Left lung (tissue), 10 donors: Measurements from ENCODE around the gene NAGA. TPM values are rescaled to one million over a fixed set of nuclear protein-coding genes. Genes with fewer than 3 reads are reported as not detected.

Experiments
- ATAC-seq: fragments of 200-7000 bp; cut with Tn5 transposase; one replicate; pipeline ENCODE4 v1.9.1; 2020; ENCODE audit warnings: moderate library complexity
- DNase-seq, 4 donors: peaks; one replicate each; pipeline ENCODE4 v3.0.0-alpha.2; 2013 to 2020
- H3K27ac ChIP-seq, 2 donors: fragments of 200-600 bp; sonication (generic) in 1 of 2; one replicate each; pipeline versions ENCODE4 v1.5.0 to v1.8.0; 2020 to 2021
- H3K27me3 ChIP-seq, 2 donors: fragments of 200-600 bp; sonication (generic) in 1 of 2; one replicate each; pipeline versions ENCODE4 v1.5.0 to v1.8.0; 2020 to 2021
- H3K36me3 ChIP-seq, 2 donors: fragments of 200-600 bp; sonication (generic) in 1 of 2; one replicate each; pipeline versions ENCODE4 v1.5.0 to v1.8.0; 2020 to 2021
- H3K4me1 ChIP-seq, 2 donors: fragments of 200-600 bp; one replicate each; pipeline ENCODE4 v1.8.0; 2021
- H3K4me3 ChIP-seq, 2 donors: fragments of 200-600 bp; sonication (generic) in 1 of 2; one replicate each; pipeline versions ENCODE4 v1.5.0 to v1.8.0; 2020 to 2021; ENCODE audit warnings: mild to moderate bottlenecking in 1 of 2
- H3K9me3 ChIP-seq, 2 donors: fragments of 200-600 bp; sonication (generic) in 1 of 2; one replicate each; pipeline versions ENCODE4 v1.5.0 to v1.8.0; 2020 to 2021
- intact Hi-C, 2 donors: fragments of 100-400 bp; cut with DNase I; formaldehyde crosslinking; loops; one replicate each; pipeline versions ENCODE4 v1.11.2 to v1.14.2; 2022
- polyA plus RNA-seq, 6 donors: library from polyadenylated mRNA; unstranded; fragments of 120-200 nt; gene quantifications; one replicate each; pipeline ENCODE4 v1.2.1, GENCODE V29; 2013; ENCODE audit not compliant: insufficient read length in 6 of 6
- total RNA-seq, 2 donors: library from RNA; stranded (reverse); fragmentation: NEBNext Ultra II Directional; extraction: Animal tissue kit (Norgen Biotek cat#: 25700); gene quantifications; one replicate each; pipeline ENCODE4 v1.2.1, GENCODE V29; 2021
- TF ChIP-seq, protein P1 (sequence below), 2 donors: fragments of 200-600 bp; sonication (generic) in 1 of 2; IDR thresholded peaks; one replicate each; pipeline versions ENCODE4 v1.5.0 to v1.8.0; 2021; ENCODE audit warnings: antibody characterized with exemption in 2 of 2
- donor health status: DM: no; HTN: yes; CAD: no.
- donor health status: DM: no; HTN: no; CAD: no.

Gene NAGA
- total and polyA plus RNA-seq, 8 donors: 21.6 to 35.6 (median 28.0) TPM

DNA sequence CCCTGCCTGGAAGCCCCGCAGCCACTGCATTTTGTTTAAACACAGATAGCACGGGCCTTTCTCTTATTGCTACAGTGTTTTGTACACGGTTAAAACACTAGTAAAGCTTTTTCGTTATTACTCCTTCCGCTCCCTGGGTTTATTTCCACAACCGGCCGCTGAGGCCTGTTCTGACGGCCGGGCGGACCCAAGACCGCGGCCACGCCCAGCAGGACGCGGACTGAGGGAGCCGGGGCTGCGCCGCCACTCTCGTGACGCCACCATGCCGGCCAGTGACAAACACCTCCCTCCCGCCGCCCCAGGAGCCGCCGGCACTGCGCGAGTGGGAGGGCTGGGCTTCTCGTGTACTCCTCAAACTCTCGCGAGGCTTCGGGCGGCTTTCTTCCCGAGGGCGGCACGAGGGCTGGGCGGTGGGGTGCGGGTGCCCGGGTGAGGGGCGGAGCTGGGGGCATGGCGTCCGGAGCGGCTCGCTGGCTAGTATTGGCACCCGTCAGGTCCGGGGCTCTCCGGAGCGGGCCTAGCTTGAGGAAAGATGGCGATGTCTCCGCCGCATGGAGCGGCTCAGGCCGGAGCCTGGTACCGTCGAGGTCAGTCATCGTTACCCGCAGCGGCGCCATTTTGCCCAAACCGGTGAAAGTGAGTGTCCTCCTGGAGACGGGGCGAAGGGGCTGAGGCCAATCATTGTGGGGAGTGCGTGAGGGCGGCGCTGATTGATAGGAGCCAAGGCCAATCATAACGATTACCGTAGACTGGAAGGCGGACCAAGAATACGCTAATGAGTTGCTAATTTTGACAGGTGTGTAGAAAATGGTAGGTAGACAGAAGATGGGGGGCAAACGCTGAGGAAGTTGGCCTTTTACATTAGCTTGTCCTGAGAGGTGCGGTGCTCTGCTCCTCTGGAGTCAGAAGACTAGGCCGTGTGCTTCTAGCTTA is 9.0 kb upstream of the NAGA start, which contains the start of gene SMDT1:
Gene SMDT1, plus strand, starts transcription at position 382 of the 933 bp plus-strand sequence. Its CDS starts 69 bp downstream, at position 451.
- DNase-seq: peak; percentile 98 to 100 (median 100)
- no peaks in the 10 kb centered on the region for H3K9me3 ChIP-seq
- H3K27ac ChIP-seq: peak within 1 kb of the TSS; percentile 96 to 99
- TF ChIP-seq, protein P1, sequence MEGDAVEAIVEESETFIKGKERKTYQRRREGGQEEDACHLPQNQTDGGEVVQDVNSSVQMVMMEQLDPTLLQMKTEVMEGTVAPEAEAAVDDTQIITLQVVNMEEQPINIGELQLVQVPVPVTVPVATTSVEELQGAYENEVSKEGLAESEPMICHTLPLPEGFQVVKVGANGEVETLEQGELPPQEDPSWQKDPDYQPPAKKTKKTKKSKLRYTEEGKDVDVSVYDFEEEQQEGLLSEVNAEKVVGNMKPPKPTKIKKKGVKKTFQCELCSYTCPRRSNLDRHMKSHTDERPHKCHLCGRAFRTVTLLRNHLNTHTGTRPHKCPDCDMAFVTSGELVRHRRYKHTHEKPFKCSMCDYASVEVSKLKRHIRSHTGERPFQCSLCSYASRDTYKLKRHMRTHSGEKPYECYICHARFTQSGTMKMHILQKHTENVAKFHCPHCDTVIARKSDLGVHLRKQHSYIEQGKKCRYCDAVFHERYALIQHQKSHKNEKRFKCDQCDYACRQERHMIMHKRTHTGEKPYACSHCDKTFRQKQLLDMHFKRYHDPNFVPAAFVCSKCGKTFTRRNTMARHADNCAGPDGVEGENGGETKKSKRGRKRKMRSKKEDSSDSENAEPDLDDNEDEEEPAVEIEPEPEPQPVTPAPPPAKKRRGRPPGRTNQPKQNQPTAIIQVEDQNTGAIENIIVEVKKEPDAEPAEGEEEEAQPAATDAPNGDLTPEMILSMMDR (IDR thresholded peaks at IDR 0.05): peak in 1 of 2 donors; percentile 5
- no peaks in the 10 kb centered on the region for H3K27me3 ChIP-seq
- intact Hi-C loops: no loop called here
- peak; percentile 94 for ATAC-seq
- H3K36me3 ChIP-seq: peaks cover 0 to 45% of the 10 kb centered on the region in 2 donors
- H3K4me1 ChIP-seq: peaks cover 22 to 46% of the 10 kb centered on the region in 2 donors
- H3K4me3 ChIP-seq: peak within 1 kb of the TSS; percentile 49 to 59

DNA sequence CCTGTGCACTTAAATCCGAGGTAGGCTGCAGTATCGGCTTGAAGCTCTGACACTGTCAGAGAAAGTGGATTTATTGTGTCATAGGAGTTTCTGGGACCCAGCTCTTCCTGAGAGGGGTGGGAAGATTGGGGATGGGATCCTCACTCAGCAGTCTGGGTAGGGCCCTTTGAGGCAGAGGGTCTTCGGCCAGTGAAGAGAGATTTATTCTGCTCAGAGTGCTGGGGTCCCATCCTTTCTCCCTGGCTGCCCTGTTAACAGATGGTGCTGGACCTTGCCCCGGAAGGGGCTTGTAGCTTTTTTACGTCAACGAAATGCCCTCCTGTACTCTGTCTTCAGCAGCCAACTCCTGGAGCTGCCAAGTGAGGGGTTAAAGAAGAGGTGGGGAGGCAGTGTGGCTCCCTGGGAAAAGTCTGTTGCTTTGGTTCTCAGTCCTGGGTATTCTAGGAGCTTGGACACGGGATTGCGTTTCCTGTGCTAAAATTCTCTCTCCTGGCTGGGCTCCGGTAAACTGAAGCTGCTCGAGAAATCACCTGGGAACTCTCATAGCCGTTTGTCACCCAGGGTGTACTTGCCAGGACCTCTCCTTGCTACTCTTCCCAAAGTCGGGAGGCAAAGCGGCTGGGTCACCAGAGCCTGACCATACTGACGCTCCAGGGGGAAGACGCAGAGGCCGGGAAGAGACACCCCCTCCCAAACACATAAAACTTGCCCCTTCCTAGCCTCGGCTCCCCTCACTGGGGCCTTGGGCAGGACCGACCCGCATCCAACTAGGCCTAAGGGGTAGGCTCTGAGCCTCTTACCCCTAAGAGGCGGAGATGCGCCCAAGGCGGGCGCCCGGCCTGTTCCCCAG is 8.1 kb upstream of the NAGA start:
- H3K9me3 ChIP-seq: no peaks in the 10 kb centered on the region
- peak overlapping the region; percentile 96 to 99 for H3K27ac ChIP-seq
- intact Hi-C loops: no loop called here
- peaks cover 0 to 36% of the 10 kb centered on the region in 2 donors for H3K36me3 ChIP-seq
- TF ChIP-seq, protein P1 (IDR thresholded peaks at IDR 0.05): no peak
- H3K4me1 ChIP-seq: peaks cover 26 to 53% of the 10 kb centered on the region in 2 donors
- peak; percentile 6 for ATAC-seq
- no peak for DNase-seq
- no peaks in the 10 kb centered on the region for H3K27me3 ChIP-seq
- H3K4me3 ChIP-seq: peak overlapping the region; percentile 49 to 59

DNA sequence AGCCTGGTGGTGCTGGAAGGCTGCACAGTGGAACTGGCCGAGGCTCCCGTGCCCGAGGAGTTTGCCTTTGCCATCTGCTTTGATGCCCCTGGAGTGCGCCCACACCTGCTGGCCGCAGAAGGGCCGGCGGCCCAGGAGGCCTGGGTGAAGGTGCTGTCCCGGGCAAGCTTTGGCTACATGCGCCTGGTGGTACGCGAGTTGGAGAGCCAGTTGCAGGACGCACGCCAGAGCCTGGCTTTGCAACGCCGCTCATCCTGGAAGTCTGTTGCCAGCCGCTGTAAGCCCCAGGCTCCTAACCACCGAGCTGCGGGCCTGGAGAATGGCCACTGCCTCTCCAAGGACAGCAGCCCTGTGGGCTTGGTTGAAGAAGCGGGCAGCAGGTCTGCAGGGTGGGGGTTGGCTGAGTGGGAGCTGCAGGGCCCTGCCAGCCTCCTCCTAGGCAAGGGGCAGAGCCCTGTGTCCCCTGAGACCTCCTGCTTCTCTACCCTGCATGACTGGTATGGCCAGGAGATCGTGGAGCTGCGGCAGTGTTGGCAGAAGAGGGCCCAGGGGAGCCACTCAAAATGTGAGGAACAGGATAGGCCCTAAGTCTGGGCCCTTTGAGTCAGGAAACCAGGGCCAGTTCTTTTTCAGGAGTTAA is 7.0 kb upstream of the NAGA start:
- TF ChIP-seq, protein P1 (IDR thresholded peaks at IDR 0.05): no peak
- no peak for DNase-seq
- Histone ChIP-seq H3K27me3 (no peaks in the 10 kb centered on the region), H3K4me3 (no peak overlapping the region), H3K4me1 (peaks cover 28 to 57% of the 10 kb centered on the region in 2 donors), H3K9me3 (no peaks in the 10 kb centered on the region), H3K36me3 (peaks cover 0 to 27% of the 10 kb centered on the region in 2 donors), H3K27ac (peak overlapping the region in 1 of 2 donors; percentile 50)
- intact Hi-C loops: no loop called here
- no peak for ATAC-seq

- Histone ChIP-seq H3K4me1 (peaks cover 28 to 60% of the 10 kb centered on the region in 2 donors), H3K9me3 (no peaks in the 10 kb centered on the region), H3K36me3 (peaks cover 0 to 22% of the 10 kb centered on the region in 2 donors), H3K27ac (no peak overlapping the region), H3K4me3 (no peak overlapping the region), H3K27me3 (no peaks in the 10 kb centered on the region)
- intact Hi-C loops: no loop called here
- DNase-seq: no peak
- ATAC-seq: no peak
- TF ChIP-seq, protein P1 (IDR thresholded peaks at IDR 0.05): no peak
Observed at GRCh38 chr22:42076764-42077485, 6.3 kb upstream of the NAGA start.
